HFFc6 (cell line): ENCODE measurements around the gene MSH3. TPM values are rescaled to one million over a fixed set of nuclear protein-coding genes. Genes with fewer than 3 reads are reported as not detected.

Source experiments
- DNase-seq: peaks from one replicate; pipeline ENCODE4 v3.0.0-alpha.2; 2018
- H3K27ac Mint-ChIP-seq: 2 replicates; pipeline ENCODE4 v1.8.0; 2020; ENCODE audit warnings: mild to moderate bottlenecking, mixed read lengths
- H3K27me3 Mint-ChIP-seq: 2 replicates; pipeline ENCODE4 v1.8.0; 2021; ENCODE audit warnings: mild to moderate bottlenecking, moderate library complexity, mixed read lengths; ENCODE audit not compliant: insufficient read depth
- H3K36me3 Mint-ChIP-seq: 2 replicates; pipeline ENCODE4 v1.8.0; 2021; ENCODE audit warnings: low read depth, mixed read lengths
- H3K4me1 Mint-ChIP-seq: 2 replicates; pipeline ENCODE4 v1.8.0; 2020; ENCODE audit warnings: low read depth, mixed read lengths
- H3K4me3 Mint-ChIP-seq: 2 replicates; pipeline ENCODE4 v1.8.0; 2020; ENCODE audit warnings: mild to moderate bottlenecking, moderate library complexity, mixed read lengths
- H3K9me3 Mint-ChIP-seq: 2 replicates; pipeline ENCODE4 v1.8.0; 2020; ENCODE audit warnings: mild to moderate bottlenecking, mixed read lengths
- CTCF ChIP-seq: fragments of 200-600 bp; sonication (generic); IDR thresholded peaks from 2 replicates; pipeline ENCODE4 v1.5.0; 2021; ENCODE audit warnings: antibody characterized with exemption, mild to moderate bottlenecking
- total RNA-seq, 6 experiments: library from RNA; stranded (reverse); fragmentation: NEBNext Ultra II Directional; extraction: Animal tissue kit (Norgen Biotek cat#: 25700); gene quantifications; 2 replicates in 1 of 6; 3 replicates in 5 of 6; pipeline ENCODE4 v1.2.3, GENCODE V29; 2021

Gene MSH3
- total RNA-seq, 6 experiments from 2014 or later = 13.6 to 14.9 (median 14.3) TPM

GRCh38 chr5:80853413-80853812 is 199.0 kb downstream of the MSH3 start:
- H3K9me3 Mint-ChIP-seq = peaks cover 17% of the 10 kb centered on the region
- no peaks in the 10 kb centered on the region; the same call in 1 of the 2 replicates for H3K27me3 Mint-ChIP-seq
- no peak overlapping the region for H3K27ac Mint-ChIP-seq
- H3K4me1 Mint-ChIP-seq = no peaks in the 10 kb centered on the region
- no peak for TF ChIP-seq CTCF
- H3K36me3 Mint-ChIP-seq = peaks cover 43% of the 10 kb centered on the region
- DNase-seq = no peak
- H3K4me3 Mint-ChIP-seq = no peak overlapping the region

GRCh38 chr5:80854583-80854982 is 200.1 kb downstream of the MSH3 start:
- Mint-ChIP-seq H3K27ac (no peak overlapping the region), H3K4me1 (no peaks in the 10 kb centered on the region), H3K36me3 (peaks cover 36% of the 10 kb centered on the region), H3K4me3 (no peak overlapping the region), H3K9me3 (peaks cover 15% of the 10 kb centered on the region), H3K27me3 (no peaks in the 10 kb centered on the region; the same call in 1 of the 2 replicates)
- DNase-seq = no peak
- TF ChIP-seq CTCF = no peak

- Mint-ChIP-seq H3K27ac (peak overlapping the region; percentile 2; the same call in 1 of the 2 replicates), H3K9me3 (no peaks in the 10 kb centered on the region), H3K4me1 (peaks cover 25% of the 10 kb centered on the region), H3K4me3 (no peak overlapping the region), H3K27me3 (peaks cover 1% of the 10 kb centered on the region), H3K36me3 (peaks cover 15% of the 10 kb centered on the region)
- DNase-seq = peak; percentile 43
- TF ChIP-seq CTCF = no peak
Measured at GRCh38 chr5:80860924-80861613, 206.6 kb downstream of the MSH3 start.

- TF ChIP-seq CTCF = no peak
- Mint-ChIP-seq H3K9me3 (no peaks in the 10 kb centered on the region), H3K36me3 (peaks cover 10% of the 10 kb centered on the region), H3K27ac (no peak overlapping the region), H3K27me3 (peaks cover 1% of the 10 kb centered on the region; the same call in 1 of the 2 replicates), H3K4me1 (peaks cover 25% of the 10 kb centered on the region), H3K4me3 (no peak overlapping the region)
- no peak for DNase-seq
Measured at GRCh38 chr5:80863708-80864107, 209.3 kb downstream of the MSH3 start.

GRCh38 chr5:80864109-80864508 is 209.7 kb downstream of the MSH3 start:
- DNase-seq = no peak
- Mint-ChIP-seq H3K27me3 (peaks cover 1% of the 10 kb centered on the region; the same call in 1 of the 2 replicates), H3K4me1 (peaks cover 25% of the 10 kb centered on the region), H3K9me3 (no peaks in the 10 kb centered on the region), H3K4me3 (no peak overlapping the region), H3K36me3 (peaks cover 8% of the 10 kb centered on the region), H3K27ac (no peak overlapping the region)
- TF ChIP-seq CTCF = no peak
